BJ (cell line): ENCODE measurements around the gene MUTYH. TPM values are rescaled to one million over a fixed set of nuclear protein-coding genes. Genes with fewer than 3 reads are reported as not detected.

Experiments used
- CTCF ChIA-PET: fragments of 350-600 bp; formaldehyde crosslinking; extraction: SDS; loops from one replicate; lab custom pipeline; 2021; ENCODE audit warnings: antibody characterized with exemption, inconsistent platforms; lab: Yijun Ruan, JAX
- POLR2A ChIA-PET: fragments of 300-600 bp; sonication (Branson Sonifier 250); formaldehyde crosslinking; extraction: SDS; loops from one replicate; lab custom pipeline; 2021; ENCODE audit warnings: antibody characterized with exemption; lab: Charles Lee
- DNase-seq: peaks from one replicate; pipeline ENCODE4 v3.0.0-alpha.2; 2011; ENCODE audit warnings: low read depth
- H3K27me3 ChIP-seq: 2 replicates; pipeline ENCODE4 v1.6.0; 2011; ENCODE audit warnings: low read length; ENCODE audit not compliant: control insufficient read depth, insufficient read depth
- H3K36me3 ChIP-seq: 2 replicates; pipeline ENCODE4 v1.5.1; 2011; ENCODE audit warnings: low read length; ENCODE audit not compliant: control insufficient read depth, insufficient read depth
- H3K4me3 ChIP-seq: 2 replicates; pipeline ENCODE4 v1.5.1; 2011; ENCODE audit warnings: low read depth, mild to moderate bottlenecking, control low read depth, low read length
- CTCF ChIP-seq: IDR thresholded peaks from 2 replicates; pipeline ENCODE4 v1.5.1; 2011; ENCODE audit warnings: low read depth, mild to moderate bottlenecking, control low read depth, inconsistent platforms, low read length, moderate library complexity; ENCODE audit not compliant: insufficient read depth
- polyA plus RNA-seq: library from polyadenylated mRNA; depleted of rRNA; stranded (reverse); fragments of >200 nt; gene quantifications from 2 replicates; pipeline ENCODE4 v1.2.3, GENCODE V29; 2011

Gene MUTYH
- polyA plus RNA-seq, 1 experiment = 11.7 TPM

- no peak for DNase-seq
- no peak for TF ChIP-seq CTCF
- Histone ChIP-seq H3K27me3 (no peaks in the 10 kb centered on the region), H3K36me3 (peaks cover 6% of the 10 kb centered on the region), H3K4me3 (no peak overlapping the region)
- CTCF ChIA-PET = interaction anchor here (0.6 to 1.1 kb wide), 2 partner anchors 26 to 31 kb away, joined by 3 read pairs; no protein-coding TSS in a partner anchor
- POLR2A ChIA-PET = interaction anchor here (0.6 kb wide), 1 partner anchor 408 kb away, joined by 3 read pairs; no protein-coding TSS in a partner anchor
Observed at GRCh38 chr1:45334308-45335245, 5.7 kb downstream of the MUTYH start.

GRCh38 chr1:45332346-45332720 lies 7.9 kb downstream of the MUTYH start:
- POLR2A ChIA-PET = no interaction called here

GRCh38 chr1:45331436-45332345 lies 8.5 kb downstream of the MUTYH start:
- no peaks in the 10 kb centered on the region for H3K27me3 ChIP-seq
- DNase-seq = no peak
- ChIA-PET POLR2A (no interaction called here), CTCF (interaction anchor here (0.6 to 1.0 kb wide), 2 partner anchors 320 to 533 kb away, joined by 3 read pairs; partner anchors contain the start of gene UROD)
- H3K4me3 ChIP-seq = no peak overlapping the region
- TF ChIP-seq CTCF = no peak
- peaks cover 6% of the 10 kb centered on the region for H3K36me3 ChIP-seq

More at GRCh38 chr1:45332346-45332720, 7.9 kb downstream of the MUTYH start:
- H3K4me3 ChIP-seq = no peak overlapping the region
- no peak for DNase-seq
- no peaks in the 10 kb centered on the region for H3K27me3 ChIP-seq
- H3K36me3 ChIP-seq = peaks cover 6% of the 10 kb centered on the region
- CTCF ChIA-PET = interaction anchor here (1.0 kb wide), 1 partner anchor 320 kb away, joined by 3 read pairs; the partner anchor contains the start of gene UROD
- no peak for TF ChIP-seq CTCF

- ChIA-PET POLR2A (no interaction called here), CTCF (interaction anchor here (0.5 kb wide), 1 partner anchor 20 kb away, joined by 4 read pairs; no protein-coding TSS in a partner anchor)
- TF ChIP-seq CTCF = no peak
- peaks cover 6% of the 10 kb centered on the region for H3K36me3 ChIP-seq
- H3K4me3 ChIP-seq = no peak overlapping the region
- no peaks in the 10 kb centered on the region for H3K27me3 ChIP-seq
- no peak for DNase-seq
Observed at GRCh38 chr1:45329445-45329844, 10.8 kb downstream of the MUTYH start.
